Measurements from ENCODE around the gene NR1I2.

DNA sequence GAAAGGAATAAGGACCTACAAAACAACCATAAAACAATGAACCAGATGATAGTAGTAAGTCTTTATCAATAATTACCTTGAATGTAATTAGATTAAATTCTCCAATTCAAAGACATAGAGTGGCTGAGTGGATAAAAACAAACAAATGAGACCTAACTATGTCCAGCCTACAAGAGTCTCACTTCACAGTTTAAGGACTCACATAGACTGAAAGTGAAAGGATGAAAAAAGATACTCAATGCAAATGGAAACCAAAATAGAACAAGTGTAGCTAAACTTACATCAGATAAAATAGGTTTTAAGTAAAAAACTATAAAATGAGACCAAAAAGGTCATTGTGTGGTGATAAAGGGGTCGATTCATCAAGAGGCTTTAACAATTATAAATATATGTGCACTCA is 21.9 kb upstream of the NR1I2 start:
- TF ChIP-seq RAD21 (conservative IDR thresholded peaks at IDR 0.05), result no peak
- no peak for TF ChIP-seq EP300 (conservative IDR thresholded peaks at IDR 0.05; ENCODE audit: poor library complexity, severe bottlenecking)
- TF ChIP-seq CTCF (IDR thresholded peaks at IDR 0.05; ENCODE audit: poor library complexity, severe bottlenecking), result no peak
- no peak for TF ChIP-seq POLR2AphosphoS5 (IDR thresholded peaks at IDR 0.05)
